Measurements from ENCODE around the gene CELF5.
"Not testable (repeated sequence)": the region's sequence is repeated elsewhere in the genome, so short reads cannot be mapped to it uniquely, and the experiment has no call there.

CELF5 gene

GRCh38 chr19:3322199-3322978 is 97.9 kb downstream of the CELF5 start:
- DNase-seq (ENCODE audit: low spot score), result no peak

GRCh38 chr19:3323026-3323425 is 98.6 kb downstream of the CELF5 start:
- DNase-seq (ENCODE audit: low spot score), result no peak

GRCh38 chr19:3323658-3324057 is 99.2 kb downstream of the CELF5 start:
- DNase-seq (ENCODE audit: low spot score), result no peak

GRCh38 chr19:3324405-3324856 is 100.0 kb downstream of the CELF5 start:
- no peak for DNase-seq (ENCODE audit: low spot score)

GRCh38 chr19:3325451-3325850 is 101.0 kb downstream of the CELF5 start:
- no peak for DNase-seq (ENCODE audit: low spot score)

GRCh38 chr19:3328743-3329142 is 104.3 kb downstream of the CELF5 start:
- no peak for DNase-seq (ENCODE audit: low spot score)

GRCh38 chr19:3330047-3330446 is 105.6 kb downstream of the CELF5 start:
- DNase-seq (ENCODE audit: low spot score), result no peak

- DNase-seq (ENCODE audit: low spot score), result not testable (repeated sequence)
These were observed 107.8 kb downstream of the CELF5 start for GRCh38 chr19:3332232-3332631.

GRCh38 chr19:3333020-3333583 is 108.6 kb downstream of the CELF5 start:
- DNase-seq (ENCODE audit: low spot score), result no peak

GRCh38 chr19:3333662-3334061 is 109.2 kb downstream of the CELF5 start:
- DNase-seq (ENCODE audit: low spot score), result no peak

- not testable (repeated sequence) for DNase-seq (ENCODE audit: low spot score)
These were observed 110.4 kb downstream of the CELF5 start for GRCh38 chr19:3334749-3335430.

GRCh38 chr19:3335431-3336350 is 111.2 kb downstream of the CELF5 start:
- DNase-seq (ENCODE audit: low spot score), result no peak

- DNase-seq (ENCODE audit: low spot score), result no peak
These were observed 111.9 kb downstream of the CELF5 start for GRCh38 chr19:3336351-3336679.

- no peak for DNase-seq (ENCODE audit: low spot score)
These were observed 112.4 kb downstream of the CELF5 start for GRCh38 chr19:3336680-3337523.

GRCh38 chr19:3338541-3339181 is 114.2 kb downstream of the CELF5 start:
- DNase-seq (ENCODE audit: low spot score), result no peak

GRCh38 chr19:3340340-3340739 is 115.9 kb downstream of the CELF5 start:
- DNase-seq (ENCODE audit: low spot score), result no peak

- no peak for DNase-seq (ENCODE audit: low spot score)
These were observed 117.8 kb downstream of the CELF5 start for GRCh38 chr19:3342246-3342645.

GRCh38 chr19:3342962-3343361 is 118.5 kb downstream of the CELF5 start:
- not testable (repeated sequence) for DNase-seq (ENCODE audit: low spot score)

GRCh38 chr19:3343619-3344502 is 119.4 kb downstream of the CELF5 start:
- no peak for DNase-seq (ENCODE audit: low spot score)
